ENCODE results near the gene FLNC. TPM values are rescaled to one million over a fixed set of nuclear protein-coding genes. Genes with fewer than 3 reads are reported as not detected.

Gene FLNC
- total and polyA plus RNA-seq, 10 donors, result 0.21 to 1.8 (median 0.66) TPM

GRCh38 chr7:128801667-128802418 lies 28.4 kb upstream of the FLNC start:
- DNase-seq, result no peak
- intact Hi-C loops (cut with DNase I; ENCODE audit: low total_unique reads), result no loop called here
- Histone ChIP-seq H3K9me3 (no peaks in the 10 kb centered on the region), H3K36me3 (peaks cover 0 to 18% (median 0%) of the 10 kb centered on the region in 6 donors), H3K4me3 (no peak overlapping the region), H3K27ac (no peak overlapping the region), H3K4me1 (no peaks in the 10 kb centered on the region), H3K27me3 (replicated peaks in 1 of 7) (no peaks in the 10 kb centered on the region)
- no peak for TF ChIP-seq CTCF (IDR thresholded peaks at IDR 0.05 in 8 of 11, conservative IDR thresholded peaks at IDR 0.05 in 3 of 11)
- no peak for TF ChIP-seq POLR2A (IDR thresholded peaks at IDR 0.05)
- 80 to 93% (median 84%) methylated on average over 2 of the region's 2 CpGs for WGBS, 5 donors

GRCh38 chr7:128804484-128804883 lies 25.7 kb upstream of the FLNC start:
- Histone ChIP-seq H3K36me3 (peaks cover 0 to 18% (median 0%) of the 10 kb centered on the region in 6 donors), H3K27ac (no peak overlapping the region), H3K4me3 (no peak overlapping the region), H3K9me3 (no peaks in the 10 kb centered on the region), H3K4me1 (no peaks in the 10 kb centered on the region), H3K27me3 (replicated peaks in 1 of 7) (no peaks in the 10 kb centered on the region)
- DNase-seq, result no peak
- TF ChIP-seq POLR2AphosphoS5 (IDR thresholded peaks at IDR 0.05), result no peak
- no peak for TF ChIP-seq CTCF (IDR thresholded peaks at IDR 0.05 in 8 of 11, conservative IDR thresholded peaks at IDR 0.05 in 3 of 11)
- TF ChIP-seq POLR2A (IDR thresholded peaks at IDR 0.05), result no peak
- 78 to 93% (median 84%) methylated on average over 6 of the region's 6 CpGs for WGBS, 5 donors
- intact Hi-C loops (cut with DNase I; ENCODE audit: low total_unique reads), result no loop called here

- no peak for DNase-seq
- intact Hi-C loops (cut with DNase I; ENCODE audit: low total_unique reads), result no loop called here
- Histone ChIP-seq H3K9me3 (no peaks in the 10 kb centered on the region), H3K27me3 (replicated peaks in 1 of 7) (no peaks in the 10 kb centered on the region), H3K4me1 (no peaks in the 10 kb centered on the region), H3K27ac (no peak overlapping the region), H3K4me3 (no peak overlapping the region), H3K36me3 (peaks cover 0 to 18% (median 0%) of the 10 kb centered on the region in 6 donors)
- TF ChIP-seq CTCF (IDR thresholded peaks at IDR 0.05 in 8 of 11, conservative IDR thresholded peaks at IDR 0.05 in 3 of 11), result no peak
- TF ChIP-seq POLR2A (IDR thresholded peaks at IDR 0.05), result no peak
- no peak for TF ChIP-seq POLR2AphosphoS5 (IDR thresholded peaks at IDR 0.05)
- WGBS, 5 donors, result 93 to 97% (median 94%) methylated on average over 5 of the region's 5 CpGs
Measured at GRCh38 chr7:128805225-128805624, 25.0 kb upstream of the FLNC start.

- WGBS, 5 donors, result 74 to 90% (median 79%) methylated on average over 8 of the region's 8 CpGs
- Histone ChIP-seq H3K27me3 (replicated peaks in 1 of 7) (no peaks in the 10 kb centered on the region), H3K4me1 (peaks cover 0 to 1% (median 0%) of the 10 kb centered on the region in 6 donors), H3K27ac (no peak overlapping the region), H3K4me3 (no peak overlapping the region), H3K9me3 (no peaks in the 10 kb centered on the region), H3K36me3 (peaks cover 0 to 18% (median 0%) of the 10 kb centered on the region in 6 donors)
- intact Hi-C loops (cut with DNase I; ENCODE audit: low total_unique reads), result no loop called here
- DNase-seq, result no peak
- no peak for TF ChIP-seq CTCF (IDR thresholded peaks at IDR 0.05 in 8 of 11, conservative IDR thresholded peaks at IDR 0.05 in 3 of 11)
- TF ChIP-seq POLR2A (IDR thresholded peaks at IDR 0.05), result no peak
- TF ChIP-seq POLR2AphosphoS5 (IDR thresholded peaks at IDR 0.05), result peak in 2 of 3 donors; percentile 19 to 38
Measured at GRCh38 chr7:128807191-128807590, 23.0 kb upstream of the FLNC start.
